HL-60 (cell line): ENCODE results near the gene MCUB.

Experiments used
- DNase-seq, 2 experiments: peaks; one replicate each; pipeline ENCODE4 v3.0.0-alpha.2; 2010 to 2020; ENCODE audit warnings: low read depth in 1 of 2, low spot score in 1 of 2
- H3K27ac ChIP-seq: fragments of 250-450 bp; sonication (Bioruptor Pico); replicated peaks from 2 replicates; pipeline ENCODE4 v1.5.1; 2020; ENCODE audit warnings: mild to moderate bottlenecking, moderate library complexity
- H3K27me3 ChIP-seq: fragments of 250-450 bp; sonication (Bioruptor Pico); 2 replicates; pipeline ENCODE4 v1.5.1; 2021; ENCODE audit warnings: mild to moderate bottlenecking, moderate library complexity; ENCODE audit not compliant: insufficient read depth, poor library complexity, severe bottlenecking
- H3K4me3 ChIP-seq: replicated peaks from 2 replicates; pipeline ENCODE4 v1.5.1; 2011; ENCODE audit warnings: mild to moderate bottlenecking, control low read depth, low read length; ENCODE audit not compliant: insufficient read depth
- GABPA ChIP-seq: IDR thresholded peaks from 2 replicates; pipeline ENCODE4 v1.6.1; 2012; ENCODE audit warnings: low read depth
- POLR2AphosphoS5 ChIP-seq: IDR thresholded peaks from 2 replicates; pipeline ENCODE4 v1.6.1; 2012; ENCODE audit warnings: low read depth
- SPI1 ChIP-seq: IDR thresholded peaks from 2 replicates; pipeline ENCODE4 v1.6.1; 2012; ENCODE audit warnings: low read depth, mild to moderate bottlenecking, borderline replicate concordance
- TF ChIP-seq, protein P1 (sequence below): IDR thresholded peaks from one replicate; pipeline ENCODE4 v1.5.1; 2011; ENCODE audit warnings: low read length, control low read depth, inconsistent platforms; ENCODE audit not compliant: insufficient read depth
- TF ChIP-seq, protein P2 (sequence below): IDR thresholded peaks from 2 replicates; pipeline ENCODE4 v1.6.1; 2012; ENCODE audit warnings: low read depth; ENCODE audit not compliant: insufficient replicate concordance

The MCUB gene

DNA sequence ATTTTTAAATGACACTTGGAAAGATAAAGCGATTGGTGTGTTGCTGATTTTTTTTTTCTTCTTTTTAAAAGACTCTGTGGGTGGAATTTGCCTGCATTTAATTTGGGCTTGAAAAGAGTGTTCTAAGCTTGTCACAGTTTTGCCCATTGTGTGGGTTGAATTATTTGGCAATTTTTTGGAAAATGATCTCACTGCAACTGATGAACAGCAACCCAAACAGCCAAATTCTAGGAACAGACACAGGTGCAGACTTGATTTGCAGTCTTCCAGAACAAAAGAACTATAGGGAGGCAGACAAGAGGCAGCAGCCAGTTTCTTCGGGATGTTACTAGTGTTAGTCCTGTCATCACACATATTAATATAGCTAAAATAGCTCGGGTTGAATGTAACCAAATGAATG is 102.7 kb downstream of the MCUB start:
- TF ChIP-seq SPI1, result no peak
- TF ChIP-seq, protein P1, sequence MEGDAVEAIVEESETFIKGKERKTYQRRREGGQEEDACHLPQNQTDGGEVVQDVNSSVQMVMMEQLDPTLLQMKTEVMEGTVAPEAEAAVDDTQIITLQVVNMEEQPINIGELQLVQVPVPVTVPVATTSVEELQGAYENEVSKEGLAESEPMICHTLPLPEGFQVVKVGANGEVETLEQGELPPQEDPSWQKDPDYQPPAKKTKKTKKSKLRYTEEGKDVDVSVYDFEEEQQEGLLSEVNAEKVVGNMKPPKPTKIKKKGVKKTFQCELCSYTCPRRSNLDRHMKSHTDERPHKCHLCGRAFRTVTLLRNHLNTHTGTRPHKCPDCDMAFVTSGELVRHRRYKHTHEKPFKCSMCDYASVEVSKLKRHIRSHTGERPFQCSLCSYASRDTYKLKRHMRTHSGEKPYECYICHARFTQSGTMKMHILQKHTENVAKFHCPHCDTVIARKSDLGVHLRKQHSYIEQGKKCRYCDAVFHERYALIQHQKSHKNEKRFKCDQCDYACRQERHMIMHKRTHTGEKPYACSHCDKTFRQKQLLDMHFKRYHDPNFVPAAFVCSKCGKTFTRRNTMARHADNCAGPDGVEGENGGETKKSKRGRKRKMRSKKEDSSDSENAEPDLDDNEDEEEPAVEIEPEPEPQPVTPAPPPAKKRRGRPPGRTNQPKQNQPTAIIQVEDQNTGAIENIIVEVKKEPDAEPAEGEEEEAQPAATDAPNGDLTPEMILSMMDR, result no peak
- TF ChIP-seq, protein P2, sequence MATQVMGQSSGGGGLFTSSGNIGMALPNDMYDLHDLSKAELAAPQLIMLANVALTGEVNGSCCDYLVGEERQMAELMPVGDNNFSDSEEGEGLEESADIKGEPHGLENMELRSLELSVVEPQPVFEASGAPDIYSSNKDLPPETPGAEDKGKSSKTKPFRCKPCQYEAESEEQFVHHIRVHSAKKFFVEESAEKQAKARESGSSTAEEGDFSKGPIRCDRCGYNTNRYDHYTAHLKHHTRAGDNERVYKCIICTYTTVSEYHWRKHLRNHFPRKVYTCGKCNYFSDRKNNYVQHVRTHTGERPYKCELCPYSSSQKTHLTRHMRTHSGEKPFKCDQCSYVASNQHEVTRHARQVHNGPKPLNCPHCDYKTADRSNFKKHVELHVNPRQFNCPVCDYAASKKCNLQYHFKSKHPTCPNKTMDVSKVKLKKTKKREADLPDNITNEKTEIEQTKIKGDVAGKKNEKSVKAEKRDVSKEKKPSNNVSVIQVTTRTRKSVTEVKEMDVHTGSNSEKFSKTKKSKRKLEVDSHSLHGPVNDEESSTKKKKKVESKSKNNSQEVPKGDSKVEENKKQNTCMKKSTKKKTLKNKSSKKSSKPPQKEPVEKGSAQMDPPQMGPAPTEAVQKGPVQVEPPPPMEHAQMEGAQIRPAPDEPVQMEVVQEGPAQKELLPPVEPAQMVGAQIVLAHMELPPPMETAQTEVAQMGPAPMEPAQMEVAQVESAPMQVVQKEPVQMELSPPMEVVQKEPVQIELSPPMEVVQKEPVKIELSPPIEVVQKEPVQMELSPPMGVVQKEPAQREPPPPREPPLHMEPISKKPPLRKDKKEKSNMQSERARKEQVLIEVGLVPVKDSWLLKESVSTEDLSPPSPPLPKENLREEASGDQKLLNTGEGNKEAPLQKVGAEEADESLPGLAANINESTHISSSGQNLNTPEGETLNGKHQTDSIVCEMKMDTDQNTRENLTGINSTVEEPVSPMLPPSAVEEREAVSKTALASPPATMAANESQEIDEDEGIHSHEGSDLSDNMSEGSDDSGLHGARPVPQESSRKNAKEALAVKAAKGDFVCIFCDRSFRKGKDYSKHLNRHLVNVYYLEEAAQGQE, result no peak
- TF ChIP-seq GABPA, result no peak
- no peak for TF ChIP-seq POLR2AphosphoS5
- no peak for DNase-seq
- Histone ChIP-seq H3K27me3 (no peaks in the 10 kb centered on the region), H3K27ac (no peak overlapping the region), H3K4me3 (no peak overlapping the region)

DNA sequence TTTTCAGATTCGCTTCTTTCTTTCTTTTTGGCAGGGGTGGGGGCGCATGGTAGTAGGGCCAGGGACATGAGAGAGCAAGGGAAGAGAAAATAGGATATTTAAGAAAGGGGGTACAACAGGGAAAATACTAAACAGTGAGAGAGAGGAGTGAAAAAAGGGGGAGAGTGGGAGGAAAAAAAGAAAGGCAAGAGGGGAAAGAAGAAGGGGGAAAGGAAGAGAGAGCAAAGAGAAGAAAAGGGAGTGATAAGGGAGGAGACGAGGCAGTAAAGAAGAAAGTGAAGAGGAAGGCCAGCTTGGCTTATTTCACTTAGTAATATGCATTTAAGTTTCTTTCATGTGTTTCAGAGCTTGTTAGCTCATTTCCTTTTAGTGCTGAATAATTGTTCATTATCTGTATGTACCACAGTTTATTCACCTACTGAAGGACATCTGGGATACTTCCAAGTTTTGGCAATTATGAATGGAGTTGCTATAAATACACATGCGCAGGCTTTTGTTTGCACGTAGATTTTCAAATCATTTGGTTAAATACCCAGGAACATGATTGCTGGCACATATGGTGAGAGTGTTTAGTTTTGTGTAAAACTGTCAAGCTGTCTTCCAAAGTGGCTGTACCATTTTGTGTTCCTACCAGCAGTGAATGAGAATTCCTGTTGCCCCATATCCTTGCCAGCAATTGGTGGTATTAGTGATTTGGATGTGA is 105.9 kb downstream of the MCUB start:
- no peak overlapping the region for H3K4me3 ChIP-seq
- no peak overlapping the region for H3K27ac ChIP-seq
- H3K27me3 ChIP-seq, result no peaks in the 10 kb centered on the region
- DNase-seq, result no peak
- TF ChIP-seq POLR2AphosphoS5, result no peak
- TF ChIP-seq SPI1, result no peak
- TF ChIP-seq, protein P1, result no peak
- TF ChIP-seq GABPA, result no peak
- TF ChIP-seq, protein P2, result no peak

DNA sequence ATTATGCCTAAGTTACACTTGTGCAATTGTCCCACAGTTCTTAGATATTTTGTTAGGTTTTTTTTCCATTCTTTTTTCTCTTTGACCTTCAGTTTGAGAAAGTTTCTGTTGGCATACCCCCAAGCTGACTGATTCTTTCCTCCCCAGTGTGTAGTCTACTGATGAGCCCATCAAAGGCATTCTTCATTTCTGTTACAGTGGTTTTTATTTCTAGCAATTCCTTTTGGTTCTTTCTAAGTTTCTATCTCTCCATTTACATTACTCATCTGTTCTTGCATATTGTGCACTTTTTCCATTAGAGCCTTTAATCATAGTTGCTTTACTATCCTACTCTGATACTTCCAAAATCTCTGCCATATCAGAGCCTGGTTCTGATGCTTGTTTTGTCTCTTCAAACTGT is 111.3 kb downstream of the MCUB start:
- Histone ChIP-seq H3K27ac (no peak overlapping the region), H3K4me3 (no peak overlapping the region), H3K27me3 (no peaks in the 10 kb centered on the region)
- DNase-seq, result no peak
- TF ChIP-seq SPI1 (no peak), POLR2AphosphoS5 (no peak), GABPA (no peak)
- TF ChIP-seq, protein P2, result no peak
- TF ChIP-seq, protein P1, result no peak
